Measurements from ENCODE around the gene RTP3. TPM values are rescaled to one million over a fixed set of nuclear protein-coding genes. Genes with fewer than 3 reads are reported as not detected.
A peak's percentile ranks its signal among the peaks of the same experiment; 100 is the strongest.

The RTP3 gene
- total RNA-seq (ENCODE audit: low replicate concordance), result not detected in 2 replicates
- long read RNA-seq, result 0 reads

GRCh38 chr3:46497556-46498265 is at the start of gene RTP3:
TSS of gene RTP3 (plus strand) at chr3:46497976. CDS start at chr3:46498063, 87 bp downstream.
- H3K4me1 Mint-ChIP-seq (ENCODE audit: unreplicated experiment), result peaks cover 6% of the 10 kb centered on the region
- TF ChIP-seq CTCF (conservative IDR thresholded peaks at IDR 0.05), result no peak
- no peak within 1 kb of the TSS for H3K4me3 Mint-ChIP-seq
- H3K27ac Mint-ChIP-seq, result no peak within 1 kb of the TSS
- H3K9me3 Mint-ChIP-seq, result no peaks in the 10 kb centered on the region
- no peak for DNase-seq (ENCODE audit: extremely low spot score, unreplicated experiment)
- H3K27me3 Mint-ChIP-seq, result no peaks in the 10 kb centered on the region
- H3K36me3 Mint-ChIP-seq, result peaks cover 4% of the 10 kb centered on the region

GRCh38 chr3:46448721-46449120 is 49.1 kb upstream of the RTP3 start:
- Mint-ChIP-seq H3K27me3 (peaks cover 18% of the 10 kb centered on the region), H3K4me1 (ENCODE audit: unreplicated experiment) (no peaks in the 10 kb centered on the region), H3K27ac (no peak overlapping the region), H3K9me3 (no peaks in the 10 kb centered on the region), H3K4me3 (no peak overlapping the region), H3K36me3 (no peaks in the 10 kb centered on the region)
- TF ChIP-seq CTCF (conservative IDR thresholded peaks at IDR 0.05), result no peak
- no peak for DNase-seq (ENCODE audit: extremely low spot score, unreplicated experiment)

GRCh38 chr3:46449755-46450552 is 47.8 kb upstream of the RTP3 start:
- Mint-ChIP-seq H3K9me3 (no peaks in the 10 kb centered on the region), H3K4me1 (ENCODE audit: unreplicated experiment) (no peaks in the 10 kb centered on the region), H3K4me3 (no peak overlapping the region), H3K36me3 (no peaks in the 10 kb centered on the region), H3K27me3 (peaks cover 19% of the 10 kb centered on the region), H3K27ac (no peak overlapping the region)
- no peak for DNase-seq (ENCODE audit: extremely low spot score, unreplicated experiment)
- peak; percentile 76 for TF ChIP-seq CTCF (conservative IDR thresholded peaks at IDR 0.05)

GRCh38 chr3:46453526-46454208 is 44.1 kb upstream of the RTP3 start:
- Mint-ChIP-seq H3K9me3 (no peaks in the 10 kb centered on the region), H3K27ac (no peak overlapping the region), H3K4me3 (no peak overlapping the region), H3K36me3 (no peaks in the 10 kb centered on the region), H3K27me3 (peaks cover 23% of the 10 kb centered on the region), H3K4me1 (ENCODE audit: unreplicated experiment) (no peaks in the 10 kb centered on the region)
- DNase-seq (ENCODE audit: extremely low spot score, unreplicated experiment), result no peak
- no peak for TF ChIP-seq CTCF (conservative IDR thresholded peaks at IDR 0.05)

GRCh38 chr3:46454209-46454595 is 43.6 kb upstream of the RTP3 start:
- no peak for DNase-seq (ENCODE audit: extremely low spot score, unreplicated experiment)
- no peak for TF ChIP-seq CTCF (conservative IDR thresholded peaks at IDR 0.05)

More at GRCh38 chr3:46454209-46454595, 43.6 kb upstream of the RTP3 start:
- no peak overlapping the region for H3K27ac Mint-ChIP-seq
- no peak overlapping the region for H3K4me3 Mint-ChIP-seq
- H3K27me3 Mint-ChIP-seq, result peaks cover 23% of the 10 kb centered on the region
- no peaks in the 10 kb centered on the region for H3K9me3 Mint-ChIP-seq
- no peaks in the 10 kb centered on the region for H3K36me3 Mint-ChIP-seq
- no peaks in the 10 kb centered on the region for H3K4me1 Mint-ChIP-seq (ENCODE audit: unreplicated experiment)
